GM19025 (cell line): ENCODE measurements around the gene RASD1.

Experiments used
- ATAC-seq: cut with Tn5 transposase; IDR thresholded peaks from one replicate; pipeline ENCODE4 v1.9.1; 2021; ENCODE audit warnings: mild to moderate bottlenecking, low read depth, moderate library complexity; ENCODE audit not compliant: unreplicated experiment

The RASD1 gene

DNA sequence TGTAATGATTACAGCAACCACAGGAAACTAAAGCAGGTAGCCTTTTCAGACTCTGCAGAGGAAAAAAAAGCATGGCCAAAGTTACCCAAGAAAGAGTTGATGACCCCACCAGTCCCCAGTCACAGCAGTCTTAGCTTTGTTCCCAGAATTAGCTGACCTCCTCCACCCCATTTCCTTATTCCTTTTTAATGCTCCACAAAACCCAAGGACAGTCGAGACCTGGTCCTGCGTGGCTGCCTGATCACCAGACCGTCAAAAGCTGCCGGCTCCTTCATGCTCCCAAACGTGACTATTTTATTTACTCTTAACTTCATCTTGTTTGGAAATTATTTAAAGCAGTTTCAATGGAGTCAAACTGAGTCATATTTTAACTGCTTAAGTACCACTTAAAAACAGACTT, 48.1 kb downstream of the RASD1 start:
- ATAC-seq, result no peak

DNA sequence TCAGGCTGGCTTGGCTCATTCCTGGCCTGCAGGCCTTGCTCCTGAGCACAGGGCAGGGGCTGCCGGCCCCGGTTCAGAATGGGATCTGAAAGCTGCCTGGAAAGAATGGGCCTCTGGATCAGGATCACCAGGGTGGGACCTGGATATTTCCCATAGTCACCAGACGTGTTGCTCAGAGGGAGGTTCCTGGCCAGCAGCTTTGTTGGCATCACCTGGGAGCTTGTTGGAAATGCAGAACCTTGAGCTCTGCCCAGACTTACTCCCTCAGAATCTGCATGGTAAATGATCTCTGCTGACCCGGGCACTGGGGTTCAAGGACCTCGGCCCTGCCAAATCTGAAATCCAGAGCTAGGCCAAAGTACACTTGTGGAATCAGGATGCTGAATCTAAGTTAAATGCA, 48.9 kb downstream of the RASD1 start:
- no peak for ATAC-seq

DNA sequence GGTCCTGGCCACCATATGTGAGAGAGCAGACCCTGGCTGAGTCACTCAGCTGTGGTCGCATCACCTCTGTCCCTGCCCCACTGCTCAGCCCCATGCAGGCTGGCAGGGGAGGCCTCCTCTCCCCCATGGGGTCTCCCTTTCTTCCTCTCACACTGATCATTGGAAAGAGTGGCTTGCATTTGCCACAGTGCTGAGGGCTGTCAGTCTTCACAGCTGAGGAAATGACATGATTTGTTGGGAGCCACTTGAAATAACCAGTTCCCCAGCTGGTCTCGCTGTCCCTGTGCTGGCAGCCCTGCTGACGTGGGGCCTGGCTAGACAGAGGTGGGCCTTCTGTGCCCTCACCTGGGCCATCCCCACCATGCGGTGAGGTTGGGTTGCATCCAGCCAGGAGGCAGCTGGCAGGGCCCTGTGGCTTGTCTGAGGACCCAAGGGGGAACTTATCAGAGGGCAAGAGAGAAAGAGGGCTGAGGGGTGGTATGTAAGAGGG, 49.5 kb downstream of the RASD1 start:
- no peak for ATAC-seq

DNA sequence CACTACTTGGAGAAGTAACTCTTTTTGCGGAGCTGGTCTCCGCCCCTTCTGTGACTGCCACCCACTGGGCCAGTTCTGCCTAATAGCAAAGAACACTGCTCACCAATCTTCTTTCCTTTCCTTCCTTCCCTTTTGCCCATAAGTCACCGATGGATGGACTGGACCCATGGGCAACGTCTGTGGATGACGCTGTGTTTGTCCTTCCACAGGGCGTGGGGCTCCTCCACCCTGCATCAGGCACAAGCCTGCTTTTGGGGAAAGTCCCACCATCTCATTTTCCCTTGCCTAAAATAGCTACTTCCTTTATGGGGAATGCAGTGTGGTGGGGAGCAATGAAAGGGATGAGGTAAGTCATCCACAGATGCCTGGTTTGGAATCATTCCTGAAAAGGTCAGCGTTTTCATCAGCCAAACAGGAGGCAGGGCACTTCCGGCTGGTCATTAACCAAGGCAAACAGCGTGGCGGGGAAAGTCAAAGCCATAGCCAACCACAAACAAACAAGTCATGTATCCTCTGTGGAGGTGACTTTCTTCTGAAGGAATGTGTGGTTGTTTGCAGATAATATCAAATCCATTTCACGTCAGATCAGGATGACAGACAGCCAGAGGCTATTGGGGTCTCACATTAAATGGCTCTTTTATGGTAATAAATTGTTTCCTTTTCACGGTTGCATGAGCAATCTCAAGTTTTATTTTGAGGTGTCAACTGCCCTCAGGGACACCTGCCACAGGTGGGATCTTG, 50.1 kb downstream of the RASD1 start:
- ATAC-seq, result no peak

DNA sequence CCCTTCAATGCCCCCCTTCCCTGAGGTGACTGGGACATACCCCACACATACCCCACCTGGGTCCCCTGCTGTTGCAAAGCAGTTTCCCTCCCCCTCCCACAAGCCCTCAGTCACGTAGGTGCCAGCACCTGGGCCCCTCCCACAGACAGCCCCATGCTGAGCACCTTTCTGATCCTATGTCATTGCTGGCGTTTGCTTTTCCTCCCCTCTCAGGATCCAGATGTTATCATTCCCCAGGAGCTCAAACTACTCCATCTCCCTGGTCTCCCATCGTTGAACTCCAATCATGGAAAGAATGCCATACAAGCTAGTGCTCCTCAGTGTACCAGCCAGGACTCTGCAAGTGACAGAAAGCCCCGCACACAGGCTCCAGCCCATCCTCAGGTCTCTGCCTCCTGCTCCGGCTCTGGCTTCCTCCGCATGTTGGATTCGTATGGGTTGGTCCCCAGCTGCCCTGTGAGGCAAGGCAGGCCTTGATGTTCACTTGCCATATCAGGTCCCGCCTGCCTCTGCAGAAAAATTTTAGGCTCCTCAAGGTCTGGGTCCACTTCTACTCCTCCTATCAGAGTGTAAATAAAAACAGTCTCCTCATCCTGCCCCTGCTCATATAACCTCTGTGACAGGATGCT, 50.8 kb downstream of the RASD1 start:
- ATAC-seq, result no peak
